RWPE1 (cell line): ENCODE data around the gene HOXD12.
A peak's percentile ranks its signal among the peaks of the same experiment; 100 is the strongest.

ENCODE experiments used
- CTCF ChIA-PET: fragments of 350-600 bp; sonication (Branson Sonifier 250); formaldehyde crosslinking; extraction: SDS; loops from one replicate; lab custom pipeline; 2021; lab: Yijun Ruan, JAX
- POLR2A ChIA-PET: fragments of 400-600 bp; formaldehyde crosslinking; extraction: SDS; loops from one replicate; lab custom pipeline; 2020; ENCODE audit warnings: antibody characterized with exemption; ENCODE audit not compliant: low non-redundant PET; lab: Yijun Ruan, JAX
- DNase-seq: peaks from one replicate; pipeline ENCODE4 v3.0.0; 2012; ENCODE audit warnings: low spot score
- H3K27ac ChIP-seq: fragments of 450-650 bp; 2 replicates; pipeline ENCODE4 v1.5.1; 2017
- CTCF ChIP-seq: fragments of 450-650 bp; conservative IDR thresholded peaks from 2 replicates; pipeline ENCODE4 v1.5.1; 2017; ENCODE audit warnings: low read depth, mild to moderate bottlenecking

HOXD12 gene

GRCh38 chr2:176137906-176138305, 38.3 kb downstream of the HOXD12 start:
- CTCF ChIA-PET = interaction anchor here (1.5 kb wide), 1 partner anchor 514 kb away, joined by 9 read pairs; no protein-coding TSS in a partner anchor
- H3K27ac ChIP-seq = no peak overlapping the region
- POLR2A ChIA-PET = no interaction called here
- no peak for TF ChIP-seq CTCF
- DNase-seq = no peak

GRCh38 chr2:176138526-176138922, 38.9 kb downstream of the HOXD12 start:
- ChIA-PET POLR2A (no interaction called here), CTCF (interaction anchor here (0.7 kb wide), 1 partner anchor 9 kb away, joined by 5 read pairs; no protein-coding TSS in a partner anchor)
- H3K27ac ChIP-seq = no peak overlapping the region
- no peak for TF ChIP-seq CTCF
- DNase-seq = no peak

- no peak for DNase-seq
- CTCF ChIA-PET = interaction anchor here (0.6 to 2.9 kb wide), 5 partner anchors 9 to 675 kb away, joined by 3 to 20 read pairs (median 3); no protein-coding TSS in a partner anchor
- no peak for TF ChIP-seq CTCF
- POLR2A ChIA-PET = interaction anchor here (1.3 kb wide), 1 partner anchor 305 kb away, joined by 3 read pairs; no protein-coding TSS in a partner anchor
- no peak overlapping the region for H3K27ac ChIP-seq
These were observed 39.5 kb downstream of the HOXD12 start for GRCh38 chr2:176138923-176139660.

GRCh38 chr2:176139661-176140512, 40.3 kb downstream of the HOXD12 start:
- no peak for TF ChIP-seq CTCF
- H3K27ac ChIP-seq = peak overlapping the region; percentile 53
- CTCF ChIA-PET = interaction anchor here (0.6 to 3.0 kb wide), 43 partner anchors 9 to 674 kb away, joined by 3 to 38 read pairs (median 4); no protein-coding TSS in a partner anchor
- POLR2A ChIA-PET = interaction anchor here (1.3 kb wide), 2 partner anchors 29 to 304 kb away, joined by 3 read pairs; no protein-coding TSS in a partner anchor
- no peak for DNase-seq

- POLR2A ChIA-PET = interaction anchor here (1.3 kb wide), 2 partner anchors 28 to 303 kb away, joined by 3 read pairs; no protein-coding TSS in a partner anchor
- peak overlapping the region; percentile 53 for H3K27ac ChIP-seq
- TF ChIP-seq CTCF = peak; percentile 95
- CTCF ChIA-PET = interaction anchor here (0.6 to 3.0 kb wide), 52 partner anchors 10 to 517 kb away, joined by 3 to 38 read pairs (median 4); no protein-coding TSS in a partner anchor
- DNase-seq = peak; percentile 83
These were observed 41.1 kb downstream of the HOXD12 start for GRCh38 chr2:176140513-176141317.
